Heart right ventricle (tissue), 16 donors: ENCODE data around the gene ZDHHC11. TPM values are rescaled to one million over a fixed set of nuclear protein-coding genes. Genes with fewer than 3 reads are reported as not detected.
"Not testable (repeated sequence)": the region's sequence is repeated elsewhere in the genome, so short reads cannot be mapped to it uniquely, and the experiment has no call there.

ENCODE experiments used
- ATAC-seq, 8 donors: fragments of 200-7000 bp; cut with Tn5 transposase; one replicate each; pipeline ENCODE4 v1.9.1; 2020; ENCODE audit warnings: mild to moderate bottlenecking in 8 of 8, moderate library complexity in 8 of 8, moderate number of reproducible peaks in 1 of 8
- DNase-seq, 2 donors: peaks; one replicate each; pipeline ENCODE4 v3.0.0-alpha.2; 2020
- H3K27ac ChIP-seq, 10 donors: fragments of 200-600 bp; sonication (generic) in 2 of 10; one replicate each; pipeline versions ENCODE4 v1.5.0 to v1.8.0; 2020 to 2022; ENCODE audit warnings: mild to moderate bottlenecking in 3 of 10
- H3K27me3 ChIP-seq, 7 donors: fragments of 200-600 bp; one replicate each; pipeline ENCODE4 v1.8.0; 2021 to 2022; ENCODE audit warnings: mild to moderate bottlenecking in 2 of 7
- H3K36me3 ChIP-seq, 9 donors: fragments of 200-600 bp; sonication (generic) in 1 of 9; one replicate each; pipeline versions ENCODE4 v1.5.0 to v1.8.0; 2020 to 2022; ENCODE audit warnings: mild to moderate bottlenecking in 2 of 9
- H3K4me1 ChIP-seq, 9 donors: fragments of 200-600 bp; sonication (generic) in 1 of 9; one replicate each; pipeline versions ENCODE4 v1.5.0 to v1.8.0; 2020 to 2022; ENCODE audit warnings: mild to moderate bottlenecking in 4 of 9
- H3K4me3 ChIP-seq, 10 donors: fragments of 200-600 bp; sonication (generic) in 2 of 10; one replicate each; pipeline versions ENCODE4 v1.5.0 to v1.8.0; 2020 to 2022; ENCODE audit warnings: mild to moderate bottlenecking in 7 of 10, moderate library complexity in 2 of 10
- H3K9me3 ChIP-seq, 11 donors: fragments of 200-600 bp in 10 of 11; sonication (generic) in 2 of 11; one replicate each; pipeline versions ENCODE4 v1.5.0 to v1.8.0; 2013 to 2022; ENCODE audit warnings: mild to moderate bottlenecking in 2 of 11, control low read depth in 1 of 11, moderate library complexity in 1 of 11
- WGBS, 2 donors: extraction: QIAGEN DNeasy Blood & Tissue Kit; methylation state at CpG; one replicate each; pipeline ENCODE4 v1.1.7; 2013; ENCODE audit warnings: inconsistent platforms in 1 of 2; 5-methylcytosine and 5-hydroxymethylcytosine counted together
- intact Hi-C, 10 donors: fragments of 100-400 bp; cut with DNase I; formaldehyde crosslinking; loops; one replicate each; pipeline versions ENCODE4 v1.11.1 to v1.14.2; 2022
- polyA plus RNA-seq, 2 donors: library from polyadenylated mRNA; stranded (reverse); fragments of 200-250 nt; gene quantifications; one replicate each; pipeline ENCODE4 v1.2.3, GENCODE V29; 2013
- total RNA-seq, 10 donors: library from RNA; stranded (reverse); fragmentation: NEBNext Ultra II Directional in 3 of 10; extraction: Animal tissue kit (Norgen Biotek cat#: 25700) in 3 of 10; gene quantifications; one replicate each; pipeline versions ENCODE4 v1.2.1 to v1.2.4, GENCODE V29; 2021 to 2023
- TF ChIP-seq, protein P1 (sequence below), 9 donors: fragments of 200-600 bp; sonication (generic) in 2 of 9; IDR thresholded peaks; one replicate each; pipeline versions ENCODE4 v1.5.0 to v1.8.0; 2021 to 2022; ENCODE audit warnings: antibody characterized with exemption in 9 of 9, mild to moderate bottlenecking in 5 of 9, moderate library complexity in 1 of 9
- donor health status: Arrhythmogenic right ventricular cardiomyopathy.
- donor health status: ischemic (EF 13 %, LVEDD 7.1; RV severe dilation, severe dysfunction).
- donor health status: healthy with polysubstance abuse.
- donor health status: DM: no; HTN: yes; CAD: no.
- donor health status: DM: no; HTN: no; CAD: no.
- donor health status: ischemic (EF 25% LVEDD 6.9; RV normal size, moderate dysfunction).
- donor health status: ischemic (EF 25% LVEDD 5.7; RV mildly dilated, moderate dysfunction).
- donor health status: healthy.
- donor health status: DM: yes; HTN: yes; CAD: no.
- donor health status: Ischemic cardiomyopathy.
- donor health status: ischemic (EF 35%, LVEDD 5.7; RV mildly dilated, moderate dysfunction).
- donor health status: nonischemic (EF 11% LVEDD 7.7; RV severe dilation, severe dysfunction).
- donor health status: DM: yes; HTN: yes; CAD: no.
- donor health status: PGD.
- donor health status: ischemic (EF 29% LVEDD 5.4; RV normal size, mild dysfunction).
- donor health status: nonischemic (EF 23%, LVEDD 6.1; RV moderate dilation, normal function).

ZDHHC11 gene
- total and polyA plus RNA-seq, 12 donors: 7.8 to 54.7 (median 21.1) TPM

DNA sequence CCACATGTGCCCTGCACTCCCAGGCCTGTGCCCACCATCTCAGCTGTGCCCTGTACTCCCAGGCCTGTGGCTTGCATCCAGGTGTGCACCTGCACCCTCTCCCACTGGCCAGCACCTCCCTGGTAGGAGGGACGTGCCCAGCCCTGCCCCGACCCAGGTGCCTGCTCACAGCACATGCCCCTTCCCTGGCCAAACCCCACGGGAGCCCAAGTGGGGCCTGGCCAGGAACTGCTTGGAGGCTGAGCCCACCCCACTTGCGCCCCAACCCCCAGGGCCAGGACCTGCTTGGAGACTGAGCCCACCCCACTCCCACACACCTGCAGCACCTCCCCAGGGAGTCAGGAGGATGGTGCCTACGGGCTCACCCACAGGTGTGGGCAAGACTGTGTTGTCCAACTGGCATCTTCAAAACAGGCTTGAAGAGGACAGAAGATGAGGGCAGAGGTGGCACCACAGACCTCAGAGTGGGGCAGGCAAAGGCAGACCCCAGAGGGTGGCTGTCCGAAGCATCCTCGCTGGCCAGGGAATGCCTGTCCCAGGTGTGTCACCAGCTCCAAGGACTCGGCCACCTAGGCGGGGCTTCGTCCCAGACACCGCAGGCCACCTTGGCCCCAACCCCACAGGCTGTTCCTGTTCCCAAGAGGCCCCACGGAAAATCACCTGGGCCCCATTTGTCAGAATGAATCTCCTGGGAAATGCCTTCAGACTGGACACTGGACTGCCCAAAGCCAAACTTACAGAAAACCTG is 77.1 kb downstream of the ZDHHC11 start:
- 90 to 95% methylated on average over 7 to 12 of the region's 12 CpGs for WGBS, 2 donors
- peak in 1 of 8 donors; percentile 2 for ATAC-seq

DNA sequence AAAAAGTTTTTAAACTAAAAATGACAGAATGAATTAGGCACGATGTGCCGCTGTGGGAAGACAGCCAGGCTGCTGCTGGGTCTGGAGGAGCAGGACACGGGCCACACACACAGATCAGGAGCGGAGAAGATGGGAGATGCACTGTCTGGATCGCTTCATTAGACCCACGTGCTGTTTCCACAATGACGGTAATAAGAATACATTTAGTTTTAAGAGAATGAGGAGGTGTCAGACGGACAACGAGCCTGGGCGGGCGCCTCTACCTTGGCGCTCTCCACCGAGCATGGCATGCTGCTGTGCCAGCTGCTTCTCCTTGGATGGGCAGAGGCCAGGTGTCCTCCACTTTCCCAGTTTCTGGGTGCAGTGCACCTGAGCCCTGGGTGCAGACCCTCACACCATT is 77.9 kb downstream of the ZDHHC11 start:
- intact Hi-C loops: loop anchor here in 4 of 10 donors (5.0 to 10.0 kb wide), 2 partner anchors 88 to 91 kb away; no protein-coding TSS in a partner anchor

More for the DNA sequence above, 77.1 kb downstream of the ZDHHC11 start:
- TF ChIP-seq, protein P1, sequence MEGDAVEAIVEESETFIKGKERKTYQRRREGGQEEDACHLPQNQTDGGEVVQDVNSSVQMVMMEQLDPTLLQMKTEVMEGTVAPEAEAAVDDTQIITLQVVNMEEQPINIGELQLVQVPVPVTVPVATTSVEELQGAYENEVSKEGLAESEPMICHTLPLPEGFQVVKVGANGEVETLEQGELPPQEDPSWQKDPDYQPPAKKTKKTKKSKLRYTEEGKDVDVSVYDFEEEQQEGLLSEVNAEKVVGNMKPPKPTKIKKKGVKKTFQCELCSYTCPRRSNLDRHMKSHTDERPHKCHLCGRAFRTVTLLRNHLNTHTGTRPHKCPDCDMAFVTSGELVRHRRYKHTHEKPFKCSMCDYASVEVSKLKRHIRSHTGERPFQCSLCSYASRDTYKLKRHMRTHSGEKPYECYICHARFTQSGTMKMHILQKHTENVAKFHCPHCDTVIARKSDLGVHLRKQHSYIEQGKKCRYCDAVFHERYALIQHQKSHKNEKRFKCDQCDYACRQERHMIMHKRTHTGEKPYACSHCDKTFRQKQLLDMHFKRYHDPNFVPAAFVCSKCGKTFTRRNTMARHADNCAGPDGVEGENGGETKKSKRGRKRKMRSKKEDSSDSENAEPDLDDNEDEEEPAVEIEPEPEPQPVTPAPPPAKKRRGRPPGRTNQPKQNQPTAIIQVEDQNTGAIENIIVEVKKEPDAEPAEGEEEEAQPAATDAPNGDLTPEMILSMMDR (IDR thresholded peaks at IDR 0.05): no peak
- DNase-seq: no peak
- Histone ChIP-seq H3K4me3 (no peak overlapping the region), H3K36me3 (peaks cover 0 to 16% (median 0%) of the 10 kb centered on the region in 9 donors), H3K9me3 (no peaks in the 10 kb centered on the region), H3K27me3 (no peaks in the 10 kb centered on the region), H3K27ac (no peak overlapping the region), H3K4me1 (peaks cover 0 to 33% (median 7%) of the 10 kb centered on the region in 9 donors)
- intact Hi-C loops: loop anchor here in 4 of 10 donors (5.0 to 10.0 kb wide), 2 partner anchors 89 to 91 kb away; no protein-coding TSS in a partner anchor

DNA sequence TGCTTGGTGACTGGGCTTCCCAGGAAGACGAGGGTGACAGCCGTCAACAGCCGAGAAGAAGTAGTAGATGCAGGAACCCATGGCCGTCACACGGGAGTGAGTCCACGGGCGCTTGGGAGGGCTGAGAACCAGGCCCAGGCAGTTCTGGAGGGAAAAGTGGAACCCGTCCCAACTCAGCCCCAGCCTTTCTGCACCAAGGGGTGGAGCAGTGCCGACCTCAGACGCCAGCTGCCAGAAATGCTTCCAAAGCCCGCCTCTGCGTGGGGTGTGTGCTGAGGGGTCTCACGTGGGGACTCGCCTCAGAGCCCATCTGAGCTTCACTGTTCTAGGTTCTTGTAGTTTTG is 78.3 kb downstream of the ZDHHC11 start:
- DNase-seq, H3K9me3 ChIP-seq, H3K27me3 ChIP-seq, H3K4me3 ChIP-seq, H3K27ac ChIP-seq: not testable (repeated sequence)
- WGBS, 2 donors: 80 to 92% methylated on average over 1 to 2 of the region's 14 CpGs
- H3K4me1 ChIP-seq: peaks cover 0 to 33% (median 7%) of the 10 kb centered on the region in 9 donors
- H3K36me3 ChIP-seq: peaks cover 0 to 16% (median 0%) of the 10 kb centered on the region in 9 donors
- ATAC-seq: peak in 1 of 8 donors; percentile 13
- intact Hi-C loops: loop anchor here in 4 of 10 donors (5.0 to 10.0 kb wide), 2 partner anchors 88 to 90 kb away; no protein-coding TSS in a partner anchor

More for the DNA sequence above, 77.9 kb downstream of the ZDHHC11 start:
- Histone ChIP-seq H3K36me3 (peaks cover 0 to 16% (median 0%) of the 10 kb centered on the region in 9 donors), H3K4me1 (peaks cover 0 to 33% (median 7%) of the 10 kb centered on the region in 9 donors)
- H3K9me3 ChIP-seq, H3K4me3 ChIP-seq, ATAC-seq, H3K27me3 ChIP-seq, H3K27ac ChIP-seq: not testable (repeated sequence)
- DNase-seq: peak in 1 of 2 donors; percentile 5
- WGBS, 2 donors: 72 to 87% methylated on average over 13 of the region's 13 CpGs

DNA sequence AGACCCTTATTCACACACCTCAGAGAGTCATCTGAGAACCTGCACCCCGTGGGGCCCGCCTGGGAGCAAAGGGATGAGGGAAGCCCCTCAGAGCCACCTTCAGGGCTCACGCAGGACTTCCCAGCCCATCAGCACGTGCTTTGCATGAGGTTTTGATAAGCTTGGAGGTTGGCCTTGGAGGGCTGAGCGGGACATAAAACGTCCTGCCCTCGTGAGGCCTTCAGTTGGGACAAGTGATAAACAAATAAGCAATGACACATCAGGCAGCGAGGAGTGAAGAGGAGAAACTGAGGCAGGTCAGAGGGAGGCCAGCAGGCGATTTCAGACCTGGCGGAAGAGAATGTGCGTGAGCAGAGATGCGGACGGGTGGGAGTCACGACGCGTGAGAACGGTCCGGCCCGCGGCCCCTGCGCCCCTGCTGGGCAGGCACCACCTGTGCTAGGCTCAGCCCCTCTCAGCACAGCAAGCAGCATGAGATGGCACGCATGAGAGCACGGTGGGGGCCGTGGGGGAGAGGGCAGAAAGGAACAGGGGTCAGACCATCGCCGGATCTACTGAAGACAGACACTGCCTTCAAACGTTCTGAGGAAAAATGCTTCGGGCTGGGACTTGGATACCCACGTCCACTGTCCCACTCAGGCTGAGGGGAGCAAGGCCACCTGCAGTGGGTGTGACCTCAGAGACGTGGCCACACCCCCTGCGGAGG is 78.8 kb downstream of the ZDHHC11 start:
- ATAC-seq, H3K9me3 ChIP-seq, DNase-seq, H3K27ac ChIP-seq, H3K27me3 ChIP-seq, H3K4me3 ChIP-seq: not testable (repeated sequence)
- Histone ChIP-seq H3K36me3 (peaks cover 0 to 14% (median 0%) of the 10 kb centered on the region in 9 donors), H3K4me1 (peaks cover 0 to 33% (median 7%) of the 10 kb centered on the region in 9 donors)
- WGBS, 2 donors: 73 to 88% methylated on average over 6 to 13 of the region's 31 CpGs
- intact Hi-C loops: loop anchor here in 4 of 10 donors (5.0 to 10.0 kb wide), 2 partner anchors 87 to 90 kb away; no protein-coding TSS in a partner anchor

DNA sequence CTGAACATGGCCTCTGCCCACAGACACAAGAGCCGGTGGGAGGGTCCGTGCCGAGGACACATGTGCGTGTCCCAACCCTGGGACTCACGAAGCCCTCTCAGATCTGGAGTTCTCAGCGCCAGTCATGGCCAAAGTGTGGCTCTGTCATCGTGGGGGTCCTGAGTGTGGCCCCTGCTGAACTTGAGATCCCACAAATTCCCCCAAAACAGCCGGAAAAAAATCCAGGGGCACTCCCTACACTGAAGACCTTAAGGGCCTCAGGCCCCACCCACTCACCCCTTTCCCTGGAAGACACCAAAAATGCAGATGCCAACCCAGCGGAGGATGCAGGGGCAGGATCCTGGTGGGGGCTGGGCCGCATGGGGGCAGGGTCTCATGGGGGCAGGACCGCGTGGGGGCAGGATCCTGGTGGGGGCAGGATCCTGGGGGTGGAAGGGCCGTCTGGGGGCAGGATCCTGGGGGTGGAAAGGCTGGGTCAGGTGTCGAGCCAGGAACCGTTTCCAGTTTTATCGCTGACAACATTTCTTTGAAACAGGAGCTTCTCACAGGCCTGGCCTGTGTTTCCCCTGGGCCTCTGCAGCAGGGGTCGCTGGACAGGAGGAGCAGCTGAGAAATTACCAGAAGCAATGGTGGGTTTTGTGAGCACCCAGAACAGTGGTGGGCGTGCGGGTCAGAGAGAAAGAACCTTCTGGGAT is 79.6 kb downstream of the ZDHHC11 start:
- H3K4me1 ChIP-seq: peaks cover 0 to 26% (median 7%) of the 10 kb centered on the region in 9 donors
- 82 to 84% methylated on average over 19 of the region's 19 CpGs for WGBS, 2 donors
- H3K36me3 ChIP-seq: peaks cover 0 to 14% (median 2%) of the 10 kb centered on the region in 9 donors
- H3K4me3 ChIP-seq, H3K9me3 ChIP-seq, H3K27me3 ChIP-seq, H3K27ac ChIP-seq, ATAC-seq: not testable (repeated sequence)
- intact Hi-C loops: loop anchor here in 4 of 10 donors (5.0 to 10.0 kb wide), 2 partner anchors 86 to 89 kb away; no protein-coding TSS in a partner anchor
- DNase-seq: peak in 1 of 2 donors; percentile 2

DNA sequence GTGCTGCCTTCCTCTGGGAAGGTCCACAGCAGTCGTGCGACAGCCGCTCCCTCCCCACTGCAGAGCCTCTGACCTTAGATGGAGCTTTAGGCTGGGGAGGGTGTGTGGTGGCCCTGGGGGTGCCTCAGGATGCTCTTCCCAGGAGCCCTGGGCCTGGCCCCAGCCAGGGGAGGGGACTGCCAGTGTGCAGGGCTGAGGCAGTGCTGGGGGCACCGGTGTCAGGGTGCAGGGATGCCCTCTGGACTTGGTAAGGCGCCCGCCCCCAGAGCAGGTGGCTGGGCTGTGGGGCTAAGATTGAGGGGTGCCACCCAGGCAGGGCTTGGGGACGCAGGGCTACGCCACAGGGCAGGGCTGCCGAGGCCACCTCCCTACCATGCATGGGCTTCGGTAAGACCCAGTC is 80.2 kb downstream of the ZDHHC11 start:
- ATAC-seq (peak in 1 of 8 donors; percentile 12), DNase-seq (peak in 1 of 2 donors; percentile 7)
- 95 to 98% methylated on average over 9 of the region's 10 CpGs for WGBS, 2 donors
- intact Hi-C loops: loop anchor here in 4 of 10 donors (5.0 to 10.0 kb wide), 2 partner anchors 86 to 88 kb away; no protein-coding TSS in a partner anchor
- not testable (repeated sequence) for H3K27ac ChIP-seq, H3K27me3 ChIP-seq, H3K4me3 ChIP-seq, H3K9me3 ChIP-seq
- peaks cover 0 to 21% (median 3%) of the 10 kb centered on the region in 9 donors for H3K36me3 ChIP-seq
- H3K4me1 ChIP-seq: peaks cover 0 to 20% (median 2%) of the 10 kb centered on the region in 9 donors

DNA sequence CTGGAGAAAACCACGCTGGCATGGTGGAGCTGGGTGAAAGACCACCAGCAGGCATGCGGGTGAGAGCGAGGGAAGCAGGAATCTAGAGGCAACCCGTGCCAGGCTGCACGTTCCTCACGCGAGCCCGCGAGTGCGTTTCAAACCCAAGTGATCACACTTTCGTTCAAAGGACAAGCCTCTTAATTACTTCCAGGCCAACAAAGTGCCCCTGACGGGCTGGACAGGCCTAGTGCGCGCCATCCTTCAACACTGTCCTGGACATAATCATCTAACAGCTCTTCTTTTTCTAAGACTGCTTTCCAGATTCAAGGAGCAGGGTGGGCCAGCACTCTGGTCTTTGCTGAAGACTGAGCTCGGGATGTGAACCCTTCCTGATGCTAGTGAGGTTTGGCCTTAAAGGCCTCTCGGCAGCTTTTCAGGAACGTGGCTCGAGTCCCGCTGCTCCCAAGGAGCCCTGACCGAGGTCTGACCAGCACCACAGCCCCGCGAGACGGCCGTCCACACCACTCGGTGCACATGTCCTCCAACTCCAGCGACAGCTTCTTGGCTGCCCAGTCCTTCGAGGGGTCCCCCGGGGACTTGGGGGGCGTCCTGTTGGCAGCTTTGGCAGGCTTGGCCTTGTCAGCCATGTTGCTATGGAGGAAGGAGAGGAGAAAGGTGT is 81.2 kb downstream of the ZDHHC11 start:
- H3K9me3 ChIP-seq, H3K4me3 ChIP-seq, H3K27me3 ChIP-seq, H3K4me1 ChIP-seq, H3K27ac ChIP-seq: not testable (repeated sequence)
- DNase-seq (peak in 1 of 2 donors; percentile 7), ATAC-seq (peak in 2 of 8 donors; percentile 9 to 15)
- H3K36me3 ChIP-seq: peaks cover 0 to 25% (median 3%) of the 10 kb centered on the region in 9 donors
- intact Hi-C loops: loop anchor here in 4 of 10 donors (5.0 to 10.0 kb wide), 2 partner anchors 85 to 87 kb away; no protein-coding TSS in a partner anchor
- WGBS, 2 donors: 77 to 90% methylated on average over 28 to 29 of the region's 29 CpGs
